Measurements from ENCODE around the gene NACC2. TPM values are rescaled to one million over a fixed set of nuclear protein-coding genes. Genes with fewer than 3 reads are reported as not detected.
A peak's percentile ranks its signal among the peaks of the same experiment; 100 is the strongest.

The NACC2 gene
- total and polyA plus RNA-seq, 8 donors = 4.1 to 69.2 (median 10.0) TPM

DNA sequence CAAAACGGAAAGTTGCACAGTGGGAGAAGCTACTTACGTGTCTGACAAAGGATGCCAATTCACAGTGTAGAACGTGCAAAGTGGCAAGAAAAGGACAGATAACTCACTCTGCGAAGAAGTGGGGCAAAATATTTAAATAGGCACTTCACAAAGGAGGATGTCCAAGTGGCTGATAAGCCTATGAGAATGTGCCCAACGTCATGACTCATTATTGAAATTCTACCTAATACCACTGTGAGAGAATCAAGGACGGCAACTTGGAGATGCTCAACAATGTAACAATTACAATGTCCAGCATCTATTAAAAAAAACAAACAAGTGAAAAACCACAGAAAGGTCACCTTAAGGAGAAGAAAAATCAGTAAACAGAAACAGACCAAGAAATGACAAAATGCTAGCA lies 59.0 kb downstream of the NACC2 start:
- intact Hi-C loops (cut with DNase I; ENCODE audit: low total_unique reads) = no loop called here
- H3K27ac ChIP-seq = no peak overlapping the region
- peaks cover 15 to 28% (median 19%) of the 10 kb centered on the region in 4 donors for H3K4me1 ChIP-seq
- no peak for DNase-seq
- H3K4me3 ChIP-seq = no peak overlapping the region
- no peaks in the 10 kb centered on the region for H3K27me3 ChIP-seq
- H3K9me3 ChIP-seq = peaks cover 0 to 27% (median 11%) of the 10 kb centered on the region in 4 donors
- peaks cover 0 to 30% (median 8%) of the 10 kb centered on the region in 4 donors for H3K36me3 ChIP-seq
- 81 to 89% (median 86%) methylated on average over 6 of the region's 6 CpGs for whole genome bisulfite sequencing, 5 donors
- TF ChIP-seq EP300 (IDR thresholded peaks at IDR 0.05) (no peak), POLR2AphosphoS5 (IDR thresholded peaks at IDR 0.05) (no peak), POLR2A (IDR thresholded peaks at IDR 0.05) (no peak)
- TF ChIP-seq, protein P1, sequence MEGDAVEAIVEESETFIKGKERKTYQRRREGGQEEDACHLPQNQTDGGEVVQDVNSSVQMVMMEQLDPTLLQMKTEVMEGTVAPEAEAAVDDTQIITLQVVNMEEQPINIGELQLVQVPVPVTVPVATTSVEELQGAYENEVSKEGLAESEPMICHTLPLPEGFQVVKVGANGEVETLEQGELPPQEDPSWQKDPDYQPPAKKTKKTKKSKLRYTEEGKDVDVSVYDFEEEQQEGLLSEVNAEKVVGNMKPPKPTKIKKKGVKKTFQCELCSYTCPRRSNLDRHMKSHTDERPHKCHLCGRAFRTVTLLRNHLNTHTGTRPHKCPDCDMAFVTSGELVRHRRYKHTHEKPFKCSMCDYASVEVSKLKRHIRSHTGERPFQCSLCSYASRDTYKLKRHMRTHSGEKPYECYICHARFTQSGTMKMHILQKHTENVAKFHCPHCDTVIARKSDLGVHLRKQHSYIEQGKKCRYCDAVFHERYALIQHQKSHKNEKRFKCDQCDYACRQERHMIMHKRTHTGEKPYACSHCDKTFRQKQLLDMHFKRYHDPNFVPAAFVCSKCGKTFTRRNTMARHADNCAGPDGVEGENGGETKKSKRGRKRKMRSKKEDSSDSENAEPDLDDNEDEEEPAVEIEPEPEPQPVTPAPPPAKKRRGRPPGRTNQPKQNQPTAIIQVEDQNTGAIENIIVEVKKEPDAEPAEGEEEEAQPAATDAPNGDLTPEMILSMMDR (IDR thresholded peaks at IDR 0.05) = no peak

DNA sequence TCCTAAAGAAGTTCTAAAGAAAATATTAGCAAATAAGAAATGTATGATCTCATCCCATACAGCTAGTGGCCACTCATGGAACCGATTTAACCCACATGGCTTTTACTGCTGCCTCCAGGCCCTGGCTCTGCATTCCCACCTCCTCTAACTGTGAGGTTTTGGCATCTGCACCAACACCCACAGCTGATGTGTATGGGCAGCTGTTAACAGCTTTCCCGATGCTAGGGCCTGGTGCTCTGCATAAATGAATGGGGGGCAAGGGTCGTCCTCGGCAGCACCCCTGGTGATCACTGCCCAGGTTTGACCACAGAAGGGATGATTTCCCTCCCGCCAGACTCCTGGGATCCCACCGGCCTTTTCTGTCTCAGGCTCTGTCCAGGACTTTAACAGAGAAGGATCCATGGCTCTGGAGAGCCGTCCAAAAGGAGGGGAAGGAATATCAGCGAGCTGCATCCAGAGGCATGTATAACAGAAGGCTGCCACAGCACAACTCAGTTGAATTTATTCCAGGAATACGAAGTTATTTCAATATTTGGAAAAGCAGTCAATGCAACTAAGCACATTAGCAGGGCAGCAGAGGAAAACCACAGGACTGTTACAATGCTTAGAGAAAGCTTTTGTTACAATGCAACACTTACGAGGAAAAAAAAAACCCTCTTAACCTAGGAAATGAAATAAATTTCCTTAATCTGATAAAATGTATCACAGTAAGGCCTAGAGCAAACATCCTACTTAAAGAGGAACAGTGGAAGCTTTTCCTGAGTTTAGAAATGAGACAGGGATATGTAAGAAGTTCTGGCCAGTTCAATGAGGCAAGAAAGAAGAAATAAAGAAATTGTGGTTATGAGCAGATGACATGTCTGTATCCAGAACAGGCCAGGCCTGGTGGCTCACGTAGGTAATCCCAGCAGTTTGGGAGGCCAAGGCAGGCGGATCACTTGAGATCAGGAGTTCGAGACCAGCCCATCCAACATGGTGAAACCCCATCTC lies 63.1 kb downstream of the NACC2 start:
- intact Hi-C loops (cut with DNase I; ENCODE audit: low total_unique reads) = no loop called here
- WGBS, 5 donors = 31 to 58% (median 48%) methylated on average over 13 of the region's 13 CpGs
- peak in 1 of 2 donors; percentile 7 for DNase-seq

DNA sequence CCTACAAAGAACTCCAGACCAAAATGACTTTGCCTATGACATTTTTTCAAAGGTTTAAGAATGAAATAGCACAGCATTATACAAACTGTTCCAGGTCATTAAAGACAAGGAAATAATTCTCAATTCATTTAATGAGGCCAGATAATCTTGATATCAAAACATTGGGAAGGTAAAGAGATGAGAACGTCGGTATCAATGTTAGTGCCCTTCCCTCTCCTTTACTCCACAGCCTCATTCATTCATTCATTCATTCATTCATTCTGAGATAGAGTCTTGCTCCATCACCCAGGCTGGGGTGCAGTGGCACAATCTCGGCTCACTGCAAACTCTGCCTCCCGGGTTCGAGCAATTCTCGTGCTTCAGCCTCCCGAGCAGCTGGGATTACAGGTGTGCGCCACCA lies 64.0 kb downstream of the NACC2 start:
- Histone ChIP-seq H3K27me3 (no peaks in the 10 kb centered on the region), H3K4me3 (no peak overlapping the region), H3K9me3 (no peaks in the 10 kb centered on the region), H3K36me3 (peaks cover 0 to 23% (median 13%) of the 10 kb centered on the region in 4 donors), H3K27ac (no peak overlapping the region), H3K4me1 (peaks cover 15 to 59% (median 36%) of the 10 kb centered on the region in 4 donors)
- DNase-seq = no peak
- TF ChIP-seq EP300 (IDR thresholded peaks at IDR 0.05) (no peak), POLR2AphosphoS5 (IDR thresholded peaks at IDR 0.05) (no peak), POLR2A (IDR thresholded peaks at IDR 0.05) (no peak)
- TF ChIP-seq, protein P1 (IDR thresholded peaks at IDR 0.05) = no peak
- WGBS, 5 donors = 92 to 96% (median 93%) methylated on average over 8 of the region's 8 CpGs
- intact Hi-C loops (cut with DNase I; ENCODE audit: low total_unique reads) = no loop called here

More for the DNA sequence above, 63.1 kb downstream of the NACC2 start:
- H3K4me1 ChIP-seq = peaks cover 15 to 52% (median 32%) of the 10 kb centered on the region in 4 donors
- H3K9me3 ChIP-seq = peaks cover 0 to 6% (median 1%) of the 10 kb centered on the region in 4 donors
- TF ChIP-seq POLR2A (IDR thresholded peaks at IDR 0.05) (no peak), EP300 (IDR thresholded peaks at IDR 0.05) (no peak), POLR2AphosphoS5 (IDR thresholded peaks at IDR 0.05) (no peak)
- TF ChIP-seq, protein P1 (IDR thresholded peaks at IDR 0.05) = no peak
- H3K4me3 ChIP-seq = no peak overlapping the region
- peaks cover 0 to 23% (median 16%) of the 10 kb centered on the region in 4 donors for H3K36me3 ChIP-seq
- H3K27ac ChIP-seq = peak overlapping the region in 4 of 5 donors; percentile 33 to 57 (median 44)
- no peaks in the 10 kb centered on the region for H3K27me3 ChIP-seq

DNA sequence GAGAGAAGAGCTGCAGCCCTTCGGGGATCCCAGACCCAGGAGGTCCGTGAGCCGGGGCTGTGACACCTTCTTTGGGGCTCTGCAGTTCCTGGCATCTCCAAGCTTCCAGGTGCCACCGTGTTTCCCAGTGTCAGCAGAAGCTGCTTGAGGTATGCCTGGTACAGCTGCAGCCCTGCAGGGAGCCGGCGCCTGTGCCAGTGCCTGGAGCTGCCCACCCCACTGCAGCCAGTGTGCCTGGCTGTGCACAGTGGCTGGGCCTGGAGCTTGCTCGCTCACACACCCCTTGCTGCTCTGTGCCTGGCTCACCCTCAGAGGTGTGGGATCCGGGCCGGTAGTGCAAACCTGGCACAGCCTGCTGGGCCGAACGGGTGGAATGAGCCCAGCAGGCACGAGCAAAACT lies 65.5 kb downstream of the NACC2 start:
- TF ChIP-seq, protein P1 (IDR thresholded peaks at IDR 0.05) = no peak
- no peak for TF ChIP-seq EP300 (IDR thresholded peaks at IDR 0.05)
- TF ChIP-seq POLR2AphosphoS5 (IDR thresholded peaks at IDR 0.05) = no peak
- TF ChIP-seq POLR2A (IDR thresholded peaks at IDR 0.05) = no peak
- peaks cover 20 to 68% (median 44%) of the 10 kb centered on the region in 4 donors for H3K4me1 ChIP-seq
- H3K27ac ChIP-seq = no peak overlapping the region
- H3K27me3 ChIP-seq = no peaks in the 10 kb centered on the region
- 88 to 98% (median 97%) methylated on average over 6 to 12 of the region's 12 CpGs for WGBS, 5 donors
- intact Hi-C loops (cut with DNase I; ENCODE audit: low total_unique reads) = no loop called here
- no peaks in the 10 kb centered on the region for H3K9me3 ChIP-seq
- no peak overlapping the region for H3K4me3 ChIP-seq
- no peak for DNase-seq
- peaks cover 0 to 23% (median 13%) of the 10 kb centered on the region in 4 donors for H3K36me3 ChIP-seq
